Tibial artery (tissue), 4 donors: ENCODE measurements around the gene RAB15.

Experiments used
- DNase-seq, 2 donors: peaks; one replicate each; pipeline ENCODE4 v3.0.0-alpha.2; 2019
- H3K27ac ChIP-seq, 2 donors: fragments of 200-600 bp; sonication (generic) in 1 of 2; 1 replicate in 1 of 2; 2 replicates in 1 of 2; pipeline ENCODE4 v1.5.1; 2018 to 2019; ENCODE audit warnings: mild to moderate bottlenecking in 1 of 2
- H3K27me3 ChIP-seq, 2 donors: fragments of 200-600 bp; sonication (generic) in 1 of 2; one replicate each; pipeline versions ENCODE4 v1.5.1 to v1.6.0; 2016 to 2019
- H3K36me3 ChIP-seq, 3 donors: fragments of 200-600 bp; sonication (generic) in 2 of 3; one replicate each; pipeline ENCODE4 v1.5.1; 2016 to 2019; ENCODE audit warnings: mild to moderate bottlenecking in 2 of 3
- H3K4me1 ChIP-seq, 4 donors: fragments of 200-600 bp; sonication (generic) in 2 of 4; 1 replicate in 3 of 4; 2 replicates in 1 of 4; pipeline ENCODE4 v1.5.1; 2016 to 2019
- H3K4me3 ChIP-seq, 2 donors: fragments of 200-600 bp; sonication (generic) in 1 of 2; 1 replicate in 1 of 2; 2 replicates in 1 of 2; pipeline ENCODE4 v1.5.1; 2018 to 2019; ENCODE audit warnings: mild to moderate bottlenecking in 2 of 2
- H3K9me3 ChIP-seq, 3 donors: fragments of 200-600 bp; sonication (generic) in 1 of 3; one replicate each; pipeline ENCODE4 v1.5.1; 2016 to 2019
- CTCF ChIP-seq, 2 experiments: fragments of 200-600 bp in 1 of 2; fragments of 450-650 bp in 1 of 2; IDR thresholded peaks; one replicate each; pipeline ENCODE4 v1.5.1; 2017 to 2019; ENCODE audit warnings: antibody characterized with exemption in 2 of 2, mild to moderate bottlenecking in 1 of 2, moderate library complexity in 1 of 2
- intact Hi-C: fragments of 100-400 bp; cut with DNase I; formaldehyde crosslinking; loops from one replicate; pipeline ENCODE4 v1.15.0; 2023; ENCODE audit warnings: low total_unique reads

Gene RAB15

GRCh38 chr14:64930085-64930843 lies 41.9 kb downstream of the RAB15 start:
- H3K4me3 ChIP-seq: no peak overlapping the region
- peaks cover 0 to 83% (median 43%) of the 10 kb centered on the region in 4 donors for H3K4me1 ChIP-seq
- H3K27ac ChIP-seq: peak overlapping the region; percentile 39 to 55
- DNase-seq: no peak
- peaks cover 32 to 39% (median 32%) of the 10 kb centered on the region in 3 donors for H3K36me3 ChIP-seq
- TF ChIP-seq CTCF (IDR thresholded peaks at IDR 0.05): no peak
- H3K27me3 ChIP-seq: no peaks in the 10 kb centered on the region
- intact Hi-C loops: no loop called here
- no peaks in the 10 kb centered on the region for H3K9me3 ChIP-seq

- no peak for DNase-seq
- H3K27ac ChIP-seq: peak overlapping the region; percentile 39 to 55
- no peak overlapping the region for H3K4me3 ChIP-seq
- H3K9me3 ChIP-seq: no peaks in the 10 kb centered on the region
- intact Hi-C loops: no loop called here
- H3K27me3 ChIP-seq: no peaks in the 10 kb centered on the region
- peaks cover 40 to 46% (median 45%) of the 10 kb centered on the region in 3 donors for H3K36me3 ChIP-seq
- peaks cover 0 to 83% (median 34%) of the 10 kb centered on the region in 4 donors for H3K4me1 ChIP-seq
- TF ChIP-seq CTCF (IDR thresholded peaks at IDR 0.05): no peak
Observed at GRCh38 chr14:64929014-64929359, 43.1 kb downstream of the RAB15 start.

GRCh38 chr14:64928239-64929013 lies 43.7 kb downstream of the RAB15 start:
- Histone ChIP-seq H3K27me3 (no peaks in the 10 kb centered on the region), H3K4me1 (peaks cover 0 to 83% (median 31%) of the 10 kb centered on the region in 4 donors), H3K36me3 (peaks cover 38 to 47% (median 43%) of the 10 kb centered on the region in 3 donors), H3K27ac (peak overlapping the region; percentile 39 to 55), H3K4me3 (no peak overlapping the region), H3K9me3 (no peaks in the 10 kb centered on the region)
- no peak for TF ChIP-seq CTCF (IDR thresholded peaks at IDR 0.05)
- intact Hi-C loops: no loop called here
- DNase-seq: no peak

- H3K36me3 ChIP-seq: peaks cover 30 to 44% (median 34%) of the 10 kb centered on the region in 3 donors
- no peak for TF ChIP-seq CTCF (IDR thresholded peaks at IDR 0.05)
- intact Hi-C loops: no loop called here
- H3K4me1 ChIP-seq: peaks cover 0 to 75% (median 31%) of the 10 kb centered on the region in 4 donors
- H3K27me3 ChIP-seq: no peaks in the 10 kb centered on the region
- H3K9me3 ChIP-seq: no peaks in the 10 kb centered on the region
- DNase-seq: no peak
- H3K27ac ChIP-seq: no peak overlapping the region
- no peak overlapping the region for H3K4me3 ChIP-seq
Observed at GRCh38 chr14:64927031-64927430, 45.1 kb downstream of the RAB15 start.

GRCh38 chr14:64926398-64926995 lies 45.6 kb downstream of the RAB15 start:
- DNase-seq: no peak
- H3K36me3 ChIP-seq: peaks cover 30 to 44% (median 34%) of the 10 kb centered on the region in 3 donors
- intact Hi-C loops: no loop called here

More at GRCh38 chr14:64926398-64926995, 45.6 kb downstream of the RAB15 start:
- TF ChIP-seq CTCF (IDR thresholded peaks at IDR 0.05): no peak
- Histone ChIP-seq H3K4me1 (peaks cover 0 to 69% (median 27%) of the 10 kb centered on the region in 4 donors), H3K9me3 (no peaks in the 10 kb centered on the region), H3K27ac (no peak overlapping the region), H3K27me3 (no peaks in the 10 kb centered on the region), H3K4me3 (no peak overlapping the region)
